Glutamatergic neuron (in vitro differentiated cells): ENCODE data around the gene RRP1. TPM values are rescaled to one million over a fixed set of nuclear protein-coding genes. Genes with fewer than 3 reads are reported as not detected.

ENCODE experiments used
- DNase-seq: peaks from one replicate; pipeline ENCODE4 v3.0.0; 2022
- H3K27ac Mint-ChIP-seq: one replicate; pipeline ENCODE4 v1.8.0; 2020; ENCODE audit warnings: mild to moderate bottlenecking, mixed read lengths, inconsistent platforms; ENCODE audit not compliant: unreplicated experiment
- H3K27me3 Mint-ChIP-seq: one replicate; pipeline ENCODE4 v1.8.0; 2020; ENCODE audit warnings: mild to moderate bottlenecking, moderate library complexity, mixed read lengths, inconsistent platforms; ENCODE audit not compliant: unreplicated experiment
- H3K36me3 Mint-ChIP-seq: one replicate; pipeline ENCODE4 v1.8.0; 2020; ENCODE audit warnings: mild to moderate bottlenecking, mixed read lengths, inconsistent platforms; ENCODE audit not compliant: unreplicated experiment
- H3K4me1 Mint-ChIP-seq: one replicate; pipeline ENCODE4 v1.8.0; 2020; ENCODE audit warnings: mild to moderate bottlenecking, low read depth, mixed read lengths, inconsistent platforms; ENCODE audit not compliant: unreplicated experiment
- H3K4me3 Mint-ChIP-seq: one replicate; pipeline ENCODE4 v1.8.0; 2020; ENCODE audit warnings: mild to moderate bottlenecking, mixed read lengths, inconsistent platforms; ENCODE audit not compliant: unreplicated experiment
- H3K9me3 Mint-ChIP-seq: one replicate; pipeline ENCODE4 v1.8.0; 2020; ENCODE audit warnings: mild to moderate bottlenecking, moderate library complexity, mixed read lengths, inconsistent platforms; ENCODE audit not compliant: unreplicated experiment
- CTCF ChIP-seq: fragments of 200-600 bp; sonication (generic); IDR thresholded peaks from one replicate; pipeline ENCODE4 v1.5.0; 2021; ENCODE audit not compliant: partially characterized antibody, unreplicated experiment
- total RNA-seq: library from RNA; stranded (reverse); fragmentation: NEBNext Ultra II Directional; extraction: Animal tissue kit (Norgen Biotek cat#: 25700); gene quantifications from one replicate; pipeline ENCODE4 v1.2.1, GENCODE V29; 2021; ENCODE audit not compliant: unreplicated experiment

Gene RRP1
- total RNA-seq, 1 donor from 2014 or later, result 26.2 TPM

- no peaks in the 10 kb centered on the region for H3K9me3 Mint-ChIP-seq
- DNase-seq, result no peak
- H3K36me3 Mint-ChIP-seq, result no peaks in the 10 kb centered on the region
- no peak for TF ChIP-seq CTCF
- H3K27me3 Mint-ChIP-seq, result peaks cover 2% of the 10 kb centered on the region
- no peak overlapping the region for H3K4me3 Mint-ChIP-seq
- no peak overlapping the region for H3K27ac Mint-ChIP-seq
- H3K4me1 Mint-ChIP-seq, result no peaks in the 10 kb centered on the region
These were observed 23.7 kb downstream of the RRP1 start for GRCh38 chr21:43812957-43813655.

GRCh38 chr21:43813656-43813980 is 24.2 kb downstream of the RRP1 start:
- peaks cover under 1% of the 10 kb centered on the region for H3K9me3 Mint-ChIP-seq
- no peak overlapping the region for H3K4me3 Mint-ChIP-seq
- H3K27me3 Mint-ChIP-seq, result peaks cover 2% of the 10 kb centered on the region
- H3K4me1 Mint-ChIP-seq, result no peaks in the 10 kb centered on the region
- DNase-seq, result no peak
- no peak for TF ChIP-seq CTCF
- peaks cover 2% of the 10 kb centered on the region for H3K36me3 Mint-ChIP-seq
- H3K27ac Mint-ChIP-seq, result no peak overlapping the region

- no peak for TF ChIP-seq CTCF
- Mint-ChIP-seq H3K9me3 (peaks cover 4% of the 10 kb centered on the region), H3K4me3 (no peak overlapping the region), H3K27me3 (peaks cover 3% of the 10 kb centered on the region), H3K4me1 (no peaks in the 10 kb centered on the region), H3K27ac (no peak overlapping the region), H3K36me3 (peaks cover 8% of the 10 kb centered on the region)
- DNase-seq, result no peak
These were observed 25.1 kb downstream of the RRP1 start for GRCh38 chr21:43814215-43815106.

GRCh38 chr21:43815107-43815613 is 25.8 kb downstream of the RRP1 start:
- H3K36me3 Mint-ChIP-seq, result peaks cover 8% of the 10 kb centered on the region
- no peak for DNase-seq
- H3K4me1 Mint-ChIP-seq, result no peaks in the 10 kb centered on the region
- TF ChIP-seq CTCF, result no peak
- peaks cover 4% of the 10 kb centered on the region for H3K9me3 Mint-ChIP-seq
- H3K4me3 Mint-ChIP-seq, result no peak overlapping the region
- H3K27ac Mint-ChIP-seq, result no peak overlapping the region
- peaks cover 3% of the 10 kb centered on the region for H3K27me3 Mint-ChIP-seq

- Mint-ChIP-seq H3K9me3 (peaks cover 5% of the 10 kb centered on the region), H3K4me3 (no peak overlapping the region), H3K27ac (no peak overlapping the region), H3K4me1 (no peaks in the 10 kb centered on the region), H3K27me3 (peaks cover 5% of the 10 kb centered on the region), H3K36me3 (peaks cover 8% of the 10 kb centered on the region)
- no peak for TF ChIP-seq CTCF
- DNase-seq, result no peak
These were observed 26.6 kb downstream of the RRP1 start for GRCh38 chr21:43815991-43816390.
